Left ventricle myocardium inferior (tissue), 1 donor: ENCODE data around the gene EHMT1. TPM values are rescaled to one million over a fixed set of nuclear protein-coding genes. Genes with fewer than 3 reads are reported as not detected.

Experiments used
- DNase-seq: peaks from one replicate; pipeline ENCODE4 v3.0.0-alpha.2; 2020
- H3K27ac ChIP-seq: fragments of 200-600 bp; replicated peaks from 2 replicates; pipeline ENCODE4 v1.8.0; 2021
- H3K27me3 ChIP-seq: fragments of 200-600 bp; 2 replicates; pipeline ENCODE4 v1.8.0; 2021; ENCODE audit warnings: low read depth
- H3K36me3 ChIP-seq: fragments of 200-600 bp; 2 replicates; pipeline ENCODE4 v1.8.0; 2021
- H3K4me1 ChIP-seq: fragments of 200-600 bp; 2 replicates; pipeline ENCODE4 v1.8.0; 2021
- H3K4me3 ChIP-seq: fragments of 200-600 bp; 2 replicates; pipeline ENCODE4 v1.8.0; 2021; ENCODE audit warnings: mild to moderate bottlenecking, moderate library complexity
- H3K9me3 ChIP-seq: fragments of 200-600 bp; replicated peaks from 2 replicates; pipeline ENCODE4 v1.8.0; 2021
- CTCF ChIP-seq: fragments of 200-600 bp; IDR thresholded peaks from 2 replicates; pipeline ENCODE4 v1.8.0; 2021; ENCODE audit warnings: antibody characterized with exemption, mild to moderate bottlenecking, borderline replicate concordance
- intact Hi-C: fragments of 100-400 bp; cut with micrococcal nuclease; formaldehyde crosslinking; loops from one replicate; pipeline ENCODE4 v1.11.0; 2022
- total RNA-seq: library from RNA; stranded (reverse); fragmentation: NEBNext Ultra II Directional; extraction: Animal tissue kit (Norgen Biotek cat#: 25700); gene quantifications from one replicate; pipeline ENCODE4 v1.2.1, GENCODE V29; 2021
- donor health status: DM: no; HTN: yes; CAD: no; lungs with severe emphysema.

The EHMT1 gene
- total RNA-seq, 1 donor from 2014 or later = 31.3 TPM

GRCh38 chr9:137787381-137787780 is 168.6 kb downstream of the EHMT1 start:
- Histone ChIP-seq H3K4me3 (no peak overlapping the region), H3K27me3 (no peaks in the 10 kb centered on the region), H3K27ac (no peak overlapping the region), H3K36me3 (peaks cover 69% of the 10 kb centered on the region), H3K9me3 (no peaks in the 10 kb centered on the region), H3K4me1 (no peaks in the 10 kb centered on the region)
- DNase-seq = no peak
- intact Hi-C loops = no loop called here
- no peak for TF ChIP-seq CTCF

GRCh38 chr9:137787786-137788505 is 169.1 kb downstream of the EHMT1 start:
- H3K36me3 ChIP-seq = peaks cover 69% of the 10 kb centered on the region
- intact Hi-C loops = no loop called here
- no peak overlapping the region for H3K27ac ChIP-seq
- no peaks in the 10 kb centered on the region for H3K9me3 ChIP-seq
- no peak overlapping the region for H3K4me3 ChIP-seq
- H3K4me1 ChIP-seq = no peaks in the 10 kb centered on the region
- no peak for TF ChIP-seq CTCF
- no peaks in the 10 kb centered on the region for H3K27me3 ChIP-seq
- DNase-seq = no peak

GRCh38 chr9:137788561-137789294 is 169.9 kb downstream of the EHMT1 start:
- peaks cover 69% of the 10 kb centered on the region for H3K36me3 ChIP-seq
- intact Hi-C loops = no loop called here
- H3K4me1 ChIP-seq = no peaks in the 10 kb centered on the region
- no peak for TF ChIP-seq CTCF
- no peaks in the 10 kb centered on the region for H3K9me3 ChIP-seq
- peak overlapping the region; percentile 42 for H3K27ac ChIP-seq
- H3K4me3 ChIP-seq = no peak overlapping the region
- DNase-seq = no peak
- no peaks in the 10 kb centered on the region for H3K27me3 ChIP-seq

GRCh38 chr9:137789295-137789895 is 170.6 kb downstream of the EHMT1 start:
- no peak for DNase-seq
- intact Hi-C loops = no loop called here
- H3K4me3 ChIP-seq = no peak overlapping the region
- H3K36me3 ChIP-seq = peaks cover 69% of the 10 kb centered on the region
- no peaks in the 10 kb centered on the region for H3K9me3 ChIP-seq
- H3K27me3 ChIP-seq = no peaks in the 10 kb centered on the region
- H3K4me1 ChIP-seq = no peaks in the 10 kb centered on the region
- TF ChIP-seq CTCF = no peak
- peak overlapping the region; percentile 42 for H3K27ac ChIP-seq

- TF ChIP-seq CTCF = no peak
- no peaks in the 10 kb centered on the region for H3K9me3 ChIP-seq
- no peaks in the 10 kb centered on the region for H3K4me1 ChIP-seq
- no peaks in the 10 kb centered on the region for H3K27me3 ChIP-seq
- intact Hi-C loops = no loop called here
- no peak overlapping the region for H3K27ac ChIP-seq
- DNase-seq = no peak
- peaks cover 76% of the 10 kb centered on the region for H3K36me3 ChIP-seq
- H3K4me3 ChIP-seq = no peak overlapping the region
Measured at GRCh38 chr9:137791947-137792346, 173.1 kb downstream of the EHMT1 start.
